HL-60 (cell line): ENCODE results near the gene RNGTT.

Source experiments
- CTCF ChIP-seq: IDR thresholded peaks from one replicate; pipeline ENCODE4 v1.5.1; 2011; ENCODE audit warnings: low read length, control low read depth, inconsistent platforms; ENCODE audit not compliant: insufficient read depth
- GABPA ChIP-seq: IDR thresholded peaks from 2 replicates; pipeline ENCODE4 v1.6.1; 2012; ENCODE audit warnings: low read depth
- POLR2AphosphoS5 ChIP-seq: IDR thresholded peaks from 2 replicates; pipeline ENCODE4 v1.6.1; 2012; ENCODE audit warnings: low read depth
- REST ChIP-seq: IDR thresholded peaks from 2 replicates; pipeline ENCODE4 v1.6.1; 2012; ENCODE audit warnings: low read depth; ENCODE audit not compliant: insufficient replicate concordance
- SPI1 ChIP-seq: IDR thresholded peaks from 2 replicates; pipeline ENCODE4 v1.6.1; 2012; ENCODE audit warnings: low read depth, mild to moderate bottlenecking, borderline replicate concordance

GRCh38 chr6:88919032-88919431 is 44.4 kb downstream of the RNGTT start:
- no peak for TF ChIP-seq REST
- TF ChIP-seq CTCF, result no peak
- no peak for TF ChIP-seq POLR2AphosphoS5
- TF ChIP-seq GABPA, result no peak
- no peak for TF ChIP-seq SPI1
